Gastrocnemius medialis (tissue), 4 donors: Measurements from ENCODE around the gene C10orf95.

Experiments used
- CTCF ChIP-seq, 5 experiments: fragments of 450-650 bp in 3 of 5; fragments of 200-600 bp in 2 of 5; sonication (generic) in 2 of 5; IDR thresholded peaks in 4 of 5; conservative IDR thresholded peaks in 1 of 5; 1 replicate in 4 of 5; 2 replicates in 1 of 5; pipeline ENCODE4 v1.5.1; 2016 to 2019; ENCODE audit warnings: antibody characterized with exemption in 5 of 5, mild to moderate bottlenecking in 3 of 5, moderate library complexity in 3 of 5
- POLR2A ChIP-seq, 2 donors: fragments of 450-650 bp; IDR thresholded peaks; one replicate each; pipeline ENCODE4 v1.6.1; 2017; ENCODE audit warnings: antibody characterized with exemption in 2 of 2, mild to moderate bottlenecking in 2 of 2, moderate library complexity in 2 of 2

- TF ChIP-seq CTCF (IDR thresholded peaks at IDR 0.05 in 4 of 5, conservative IDR thresholded peaks at IDR 0.05 in 1 of 5) (no peak), POLR2A (IDR thresholded peaks at IDR 0.05) (no peak)
These were observed 32.6 kb downstream of the C10orf95 start, which contains the start of gene PSD for GRCh38 chr10:102418622-102419268.
